DOHH2 (cell line): ENCODE results near the gene SF3A2.

Experiments
- H3F3A ChIP-seq: fragments of 200-600 bp; sonication (generic), shearing (Covaris generic); 2 replicates; pipeline ENCODE4 v1.6.0; 2016; ENCODE audit warnings: antibody characterized with exemption, mild to moderate bottlenecking; ENCODE audit not compliant: control insufficient read depth, insufficient read depth
- H3K27ac ChIP-seq: fragments of 200-600 bp; sonication (generic); 2 replicates; pipeline ENCODE4 v1.5.1; 2014; ENCODE audit warnings: low read depth, mild to moderate bottlenecking, low read length, moderate library complexity
- H3K27me3 ChIP-seq: fragments of 200-600 bp; sonication (generic); 2 replicates; pipeline ENCODE4 v1.6.1; 2014; ENCODE audit warnings: mild to moderate bottlenecking, low read length, mixed read lengths; ENCODE audit not compliant: control insufficient read depth
- H3K36me3 ChIP-seq: fragments of 200-600 bp; sonication (generic); 2 replicates; pipeline ENCODE4 v1.6.1; 2014; ENCODE audit warnings: mild to moderate bottlenecking, low read length, moderate library complexity, mixed read lengths; ENCODE audit not compliant: control insufficient read depth
- H3K4me1 ChIP-seq: fragments of 200-600 bp; sonication (generic); 2 replicates; pipeline ENCODE4 v1.6.1; 2014; ENCODE audit warnings: mild to moderate bottlenecking, low read length, mixed read lengths; ENCODE audit not compliant: control insufficient read depth
- H3K4me2 ChIP-seq: fragments of 200-600 bp; sonication (generic); 2 replicates; pipeline ENCODE4 v1.6.0; 2014; ENCODE audit warnings: mild to moderate bottlenecking, low read length, moderate library complexity
- H3K4me3 ChIP-seq: fragments of 200-600 bp; sonication (generic); 2 replicates; pipeline ENCODE4 v1.5.1; 2014; ENCODE audit warnings: mild to moderate bottlenecking, low read length, mixed read lengths
- H3K79me2 ChIP-seq: fragments of 200-600 bp; sonication (generic); 2 replicates; pipeline ENCODE4 v1.6.1; 2014; ENCODE audit warnings: mild to moderate bottlenecking, low read length, mixed read lengths; ENCODE audit not compliant: control insufficient read depth
- H3K9me2 ChIP-seq: fragments of 200-600 bp; sonication (generic); replicated peaks from 2 replicates; pipeline ENCODE4 v1.6.1; 2014; ENCODE audit warnings: mild to moderate bottlenecking, low read length, mixed read lengths; ENCODE audit not compliant: control insufficient read depth
- H3K9me3 ChIP-seq: fragments of 200-600 bp; sonication (generic); 2 replicates; pipeline ENCODE4 v1.6.1; 2014; ENCODE audit warnings: antibody characterized with exemption, low read length, mixed read lengths; ENCODE audit not compliant: control insufficient read depth, insufficient read depth
- H4K20me1 ChIP-seq: fragments of 200-600 bp; sonication (generic); 2 replicates; pipeline ENCODE4 v1.6.0; 2014; ENCODE audit warnings: low read depth, mild to moderate bottlenecking, antibody characterized with exemption, low read length, moderate library complexity; ENCODE audit not compliant: control insufficient read depth, insufficient read depth
- EZH2phosphoT487 ChIP-seq: fragments of 200-600 bp; sonication (generic); IDR thresholded peaks from 2 replicates; pipeline ENCODE4 v1.6.1; 2017; ENCODE audit warnings: borderline replicate concordance, mild to moderate bottlenecking, antibody characterized with exemption, low read length, moderate library complexity, mixed read lengths
- TF ChIP-seq, protein P1 (sequence below): fragments of 200-600 bp; sonication (generic); IDR thresholded peaks from one replicate; pipeline ENCODE4 v1.5.1; 2014; ENCODE audit warnings: antibody characterized with exemption, mild to moderate bottlenecking, low read depth, low read length; ENCODE audit not compliant: poor library complexity, severe bottlenecking

The SF3A2 gene

DNA sequence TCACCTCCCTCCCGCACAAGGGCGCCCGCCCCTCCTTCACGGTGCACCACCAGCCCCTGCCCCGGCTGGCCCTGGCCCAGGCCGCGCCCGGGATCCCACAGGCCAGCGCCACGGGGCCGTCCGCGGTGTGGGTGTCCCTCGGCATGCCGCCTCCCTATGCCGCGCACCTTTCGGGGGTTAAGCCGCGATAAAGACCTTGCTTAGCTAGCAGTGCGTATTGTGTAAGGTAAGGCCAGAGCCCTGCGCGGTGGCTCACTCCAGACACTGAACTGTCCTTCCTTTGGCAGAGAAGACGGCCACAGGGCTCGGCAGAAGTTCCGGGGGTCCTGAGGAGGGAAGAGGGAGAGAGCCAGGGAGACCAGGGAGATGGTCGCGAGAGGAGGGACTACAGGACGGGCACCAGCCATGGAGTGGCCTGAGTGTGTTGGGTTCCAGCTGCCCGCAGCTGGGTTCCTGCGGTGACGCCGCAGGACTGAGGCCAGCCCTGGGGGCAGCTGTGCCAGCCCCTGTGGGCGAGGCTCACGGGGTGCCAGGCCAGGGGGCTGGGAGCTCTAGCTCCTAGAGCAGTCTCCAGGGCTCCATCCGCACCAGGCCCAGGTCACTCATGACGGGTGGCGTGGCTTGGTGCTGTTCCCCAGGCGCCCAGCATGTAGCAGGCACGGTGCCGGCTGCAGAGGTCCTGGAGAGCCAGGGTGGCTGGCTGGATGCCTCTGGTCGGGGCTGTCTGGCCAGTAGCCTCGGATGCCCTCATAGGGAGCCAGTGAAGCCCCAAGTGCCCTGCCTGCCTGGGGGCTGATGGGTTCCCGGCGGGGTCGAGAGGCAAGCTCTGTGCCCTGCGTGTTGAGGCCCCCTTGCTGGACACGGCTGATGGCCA, 8.2 kb upstream of the SF3A2 start:
- H3K27ac ChIP-seq = peak overlapping the region; percentile 90
- H3K9me3 ChIP-seq = no peaks in the 10 kb centered on the region
- H3K27me3 ChIP-seq = no peaks in the 10 kb centered on the region
- H3K79me2 ChIP-seq = peaks cover 45% of the 10 kb centered on the region
- H4K20me1 ChIP-seq = 0 out of 2 replicates have a peak, but pooled peaks cover 3% of the 10 kb centered on the region
- H3K4me2 ChIP-seq = peak overlapping the region; percentile 88
- H3K4me3 ChIP-seq = peak overlapping the region; percentile 65
- peaks cover 30% of the 10 kb centered on the region for H3F3A ChIP-seq
- H3K9me2 ChIP-seq = no peaks in the 10 kb centered on the region
- peaks cover 51% of the 10 kb centered on the region for H3K4me1 ChIP-seq
- H3K36me3 ChIP-seq = peaks cover 94% of the 10 kb centered on the region
- TF ChIP-seq, protein P1, sequence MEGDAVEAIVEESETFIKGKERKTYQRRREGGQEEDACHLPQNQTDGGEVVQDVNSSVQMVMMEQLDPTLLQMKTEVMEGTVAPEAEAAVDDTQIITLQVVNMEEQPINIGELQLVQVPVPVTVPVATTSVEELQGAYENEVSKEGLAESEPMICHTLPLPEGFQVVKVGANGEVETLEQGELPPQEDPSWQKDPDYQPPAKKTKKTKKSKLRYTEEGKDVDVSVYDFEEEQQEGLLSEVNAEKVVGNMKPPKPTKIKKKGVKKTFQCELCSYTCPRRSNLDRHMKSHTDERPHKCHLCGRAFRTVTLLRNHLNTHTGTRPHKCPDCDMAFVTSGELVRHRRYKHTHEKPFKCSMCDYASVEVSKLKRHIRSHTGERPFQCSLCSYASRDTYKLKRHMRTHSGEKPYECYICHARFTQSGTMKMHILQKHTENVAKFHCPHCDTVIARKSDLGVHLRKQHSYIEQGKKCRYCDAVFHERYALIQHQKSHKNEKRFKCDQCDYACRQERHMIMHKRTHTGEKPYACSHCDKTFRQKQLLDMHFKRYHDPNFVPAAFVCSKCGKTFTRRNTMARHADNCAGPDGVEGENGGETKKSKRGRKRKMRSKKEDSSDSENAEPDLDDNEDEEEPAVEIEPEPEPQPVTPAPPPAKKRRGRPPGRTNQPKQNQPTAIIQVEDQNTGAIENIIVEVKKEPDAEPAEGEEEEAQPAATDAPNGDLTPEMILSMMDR = no peak
- TF ChIP-seq EZH2phosphoT487 = no peak

DNA sequence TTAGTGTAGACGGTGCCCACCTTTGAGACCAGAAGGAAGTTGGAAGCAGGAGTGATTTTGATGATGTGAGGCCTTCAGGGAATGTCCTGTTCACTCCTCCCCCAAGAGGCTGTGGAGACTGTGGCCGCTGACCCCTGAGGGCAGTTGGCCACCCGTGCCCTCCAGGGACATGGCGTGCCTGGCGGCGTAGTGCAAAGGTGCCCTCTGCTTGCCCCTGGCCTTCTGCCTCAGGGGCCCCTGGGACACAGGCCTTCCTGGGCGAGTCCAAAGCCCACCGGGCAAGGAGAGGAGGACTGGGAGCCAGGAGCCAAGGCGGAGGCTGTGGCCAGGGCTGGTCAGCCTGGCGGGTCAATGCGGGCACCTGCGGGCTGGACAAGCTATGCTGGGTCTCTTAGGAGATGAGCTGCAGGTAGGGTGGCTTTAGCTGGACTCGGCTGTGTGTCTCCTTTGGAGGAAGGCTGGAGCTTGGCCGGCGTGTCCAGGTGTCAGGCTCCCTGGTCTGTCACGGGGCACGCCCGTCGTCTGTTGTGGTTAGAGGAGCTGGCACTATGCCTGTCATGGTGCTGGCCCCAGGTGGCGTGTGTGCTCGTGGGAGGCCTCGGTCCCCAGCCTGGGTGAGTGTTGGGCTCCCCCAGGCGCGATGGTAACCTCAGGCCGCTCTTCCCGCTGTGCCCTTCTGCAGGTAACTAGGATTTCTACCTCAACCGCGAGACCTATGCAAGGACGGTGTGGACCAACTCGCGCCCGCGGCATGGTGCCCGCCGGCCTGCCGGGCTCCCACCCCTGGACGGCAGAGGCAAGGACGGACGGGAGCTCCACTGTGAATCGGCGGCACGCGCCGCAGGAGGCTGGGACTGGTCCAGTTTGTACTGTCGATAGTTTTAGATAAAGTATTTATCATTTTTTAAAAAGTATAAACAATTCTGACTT, 7.3 kb upstream of the SF3A2 start:
- Histone ChIP-seq H3K27me3 (no peaks in the 10 kb centered on the region), H4K20me1 (0 out of 2 replicates have a peak, but pooled peaks cover 3% of the 10 kb centered on the region), H3K79me2 (peaks cover 55% of the 10 kb centered on the region), H3K4me3 (no peak overlapping the region), H3K9me3 (no peaks in the 10 kb centered on the region), H3F3A (peaks cover 28% of the 10 kb centered on the region), H3K36me3 (peaks cover 95% of the 10 kb centered on the region), H3K4me2 (peak overlapping the region; percentile 88; the same call in 1 of the 2 replicates), H3K27ac (0 out of 2 replicates have a peak overlapping the region, but pooled peaks have one; percentile 90), H3K4me1 (peaks cover 51% of the 10 kb centered on the region), H3K9me2 (no peaks in the 10 kb centered on the region)
- TF ChIP-seq, protein P1 = no peak
- TF ChIP-seq EZH2phosphoT487 = no peak

DNA sequence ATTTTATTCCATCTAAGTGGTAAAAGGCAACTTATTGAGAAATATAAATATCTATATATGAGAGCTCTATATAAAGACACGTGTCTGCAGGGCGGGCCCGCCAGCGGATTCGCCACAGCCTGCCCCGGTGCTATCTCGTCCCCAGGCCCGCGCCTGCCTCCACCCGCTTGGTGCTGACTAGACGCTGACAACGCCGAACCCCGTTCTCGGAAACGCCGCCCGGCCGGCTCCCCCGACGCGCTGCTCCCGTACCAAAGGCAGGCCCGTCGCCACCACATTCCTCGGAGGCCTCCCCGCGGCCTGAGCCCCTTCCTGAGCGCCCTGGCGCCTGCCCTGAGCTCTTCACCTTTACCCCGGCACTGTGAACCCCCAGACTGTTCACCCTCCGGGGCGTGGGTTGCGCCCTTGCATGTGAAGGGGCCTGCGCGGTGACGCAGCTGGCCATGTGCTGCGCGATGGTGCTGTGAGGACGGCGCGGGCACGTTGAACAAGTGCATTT, 6.5 kb upstream of the SF3A2 start:
- Histone ChIP-seq H3K4me3 (no peak overlapping the region), H3K79me2 (peaks cover 62% of the 10 kb centered on the region), H3K27me3 (no peaks in the 10 kb centered on the region), H3K36me3 (peaks cover 90% of the 10 kb centered on the region), H3K4me1 (peaks cover 55% of the 10 kb centered on the region), H3K27ac (no peak overlapping the region), H3K4me2 (no peak overlapping the region), H3K9me2 (no peaks in the 10 kb centered on the region), H4K20me1 (0 out of 2 replicates have a peak, but pooled peaks cover 3% of the 10 kb centered on the region), H3F3A (peaks cover 28% of the 10 kb centered on the region), H3K9me3 (no peaks in the 10 kb centered on the region)
- no peak for TF ChIP-seq EZH2phosphoT487
- TF ChIP-seq, protein P1 = no peak
